Measurements from ENCODE around the gene SLC30A9. TPM values are rescaled to one million over a fixed set of nuclear protein-coding genes. Genes with fewer than 3 reads are reported as not detected.

The SLC30A9 gene
- total and polyA plus RNA-seq, 2 donors (not counting 3 experiments of a cell fraction or from before 2014, with no cell fraction given) = 24.5 to 40.6 TPM

GRCh38 chr4:41964401-41964800, 25.9 kb upstream of the SLC30A9 start:
- DNase-seq (ENCODE audit: low read depth, low spot score) = no peak
- no TSS peak for BruUV-seq (replicated peaks)
- Histone ChIP-seq H3K4me2 (ENCODE audit: insufficient read depth, low read length) (no peak overlapping the region), H3K27ac (ENCODE audit: insufficient read depth, low read depth, low read length) (no peak overlapping the region), H3K9ac (replicated peaks; ENCODE audit: extremely low read depth, insufficient read depth, low read length) (no peak overlapping the region), H4K20me1 (replicated peaks; ENCODE audit: control insufficient read depth, extremely low read depth, insufficient read depth, low read length) (no peaks in the 10 kb centered on the region), H3K4me3 (replicated peaks in 1 of 3; ENCODE audit: insufficient read depth in 1 of 3, low read depth in 1 of 3, low read length in 3 of 3) (no peak overlapping the region), H3K79me2 (ENCODE audit: control insufficient read depth, insufficient read depth, low read length) (no peaks in the 10 kb centered on the region), H2AFZ (ENCODE audit: low read depth, low read length) (no peak overlapping the region), H3K36me3 (ENCODE audit: control insufficient read depth in 2 of 2, extremely low read depth in 1 of 2, insufficient read depth in 2 of 2, low read length in 2 of 2) (no peaks in the 10 kb centered on the region), H3K9me1 (replicated peaks; ENCODE audit: control insufficient read depth, extremely low read depth, insufficient read depth, low read length) (peaks cover 3% of the 10 kb centered on the region), H3K4me1 (ENCODE audit: control insufficient read depth, extremely low read depth, insufficient read depth, low read length) (no peaks in the 10 kb centered on the region), H3K9me3 (replicated peaks; ENCODE audit: control insufficient read depth, insufficient read depth, low read length) (no peaks in the 10 kb centered on the region), H3K27me3 (ENCODE audit: control insufficient read depth in 2 of 2, insufficient read depth in 2 of 2, low read length in 2 of 2) (no peaks in the 10 kb centered on the region)
- POLR2A ChIA-PET = no interaction called here
- TF ChIP-seq CTCF (IDR thresholded peaks at IDR 0.05; ENCODE audit: extremely low read depth in 1 of 2, insufficient read depth in 1 of 2, low read depth in 1 of 2, low read length in 2 of 2) (no peak), MAX (IDR thresholded peaks at IDR 0.05; ENCODE audit: insufficient read depth, insufficient read length) (no peak), MYC (IDR thresholded peaks at IDR 0.05; ENCODE audit: low read depth, low read length) (no peak), POLR2A (IDR thresholded peaks at IDR 0.05; ENCODE audit: low read depth, low read length) (no peak), EZH2 (IDR thresholded peaks at IDR 0.05; ENCODE audit: borderline replicate concordance, low read depth, low read length, severe bottlenecking) (no peak), JUN (IDR thresholded peaks at IDR 0.05; ENCODE audit: borderline replicate concordance, insufficient read depth, insufficient read length, low read depth) (no peak), FOS (IDR thresholded peaks at IDR 0.05; ENCODE audit: borderline replicate concordance, insufficient read depth, low read length) (no peak), GATA2 (IDR thresholded peaks at IDR 0.05; ENCODE audit: insufficient read depth, insufficient read length, low read depth, low read length) (no peak), POLR2AphosphoS5 (IDR thresholded peaks at IDR 0.05; ENCODE audit: insufficient read depth, low read depth, low read length) (no peak)
- dilution Hi-C loops (cut with MboI; ENCODE audit: extremely low pct_ligation_motif_present, low sequenced_read_pairs) (no loop called here), intact Hi-C loops (cut with micrococcal nuclease) (no loop called here)
- FAIRE-seq = no peak
- CTCF ChIA-PET = interaction anchor here (1.1 to 1.2 kb wide), 4 partner anchors 12 to 31 kb away, joined by 3 to 4 read pairs (median 4); no protein-coding TSS in a partner anchor

All from endothelial cell of umbilical vein (primary cell).